ENCODE results near the gene ARHGAP24. TPM values are rescaled to one million over a fixed set of nuclear protein-coding genes. Genes with fewer than 3 reads are reported as not detected.
"Not testable (repeated sequence)": the region's sequence is repeated elsewhere in the genome, so short reads cannot be mapped to it uniquely, and the experiment has no call there.

Gene ARHGAP24
- polyA plus RNA-seq, 1 donor = 110 TPM

- DNase-seq = no peak
Measured at GRCh38 chr4:85862896-85863295, 387.9 kb downstream of the ARHGAP24 start.

- no peak for DNase-seq
Measured at GRCh38 chr4:85864259-85865205, 389.6 kb downstream of the ARHGAP24 start.

- no peak for DNase-seq
Measured at GRCh38 chr4:85865256-85865655, 390.3 kb downstream of the ARHGAP24 start.

- DNase-seq = no peak
Measured at GRCh38 chr4:85866508-85866907, 391.6 kb downstream of the ARHGAP24 start.

GRCh38 chr4:85867271-85867670 is 392.3 kb downstream of the ARHGAP24 start:
- DNase-seq = no peak

- peak; percentile 67 for DNase-seq
Measured at GRCh38 chr4:85869181-85869580, 394.2 kb downstream of the ARHGAP24 start.

- no peak for DNase-seq
Measured at GRCh38 chr4:85870298-85871083, 395.5 kb downstream of the ARHGAP24 start.

GRCh38 chr4:85873566-85873965 is 398.6 kb downstream of the ARHGAP24 start:
- DNase-seq = no peak

GRCh38 chr4:85879518-85879917 is 404.6 kb downstream of the ARHGAP24 start:
- DNase-seq = no peak

- no peak for DNase-seq
Measured at GRCh38 chr4:85883180-85883579, 408.2 kb downstream of the ARHGAP24 start.

GRCh38 chr4:85884251-85884650 is 409.3 kb downstream of the ARHGAP24 start:
- no peak for DNase-seq

GRCh38 chr4:85886665-85887064 is 411.7 kb downstream of the ARHGAP24 start:
- no peak for DNase-seq

- no peak for DNase-seq
Measured at GRCh38 chr4:85889314-85889713, 414.4 kb downstream of the ARHGAP24 start.

GRCh38 chr4:85895755-85896154 is 420.8 kb downstream of the ARHGAP24 start:
- no peak for DNase-seq

- no peak for DNase-seq
Measured at GRCh38 chr4:85898231-85898630, 423.3 kb downstream of the ARHGAP24 start.

GRCh38 chr4:85901500-85901899 is 426.6 kb downstream of the ARHGAP24 start:
- DNase-seq = no peak

GRCh38 chr4:85902647-85903046 is 427.7 kb downstream of the ARHGAP24 start:
- DNase-seq = not testable (repeated sequence)

- DNase-seq = no peak
Measured at GRCh38 chr4:85905761-85906160, 430.8 kb downstream of the ARHGAP24 start.

GRCh38 chr4:85907001-85907400 is 432.1 kb downstream of the ARHGAP24 start:
- DNase-seq = no peak

GRCh38 chr4:85909851-85910250 is 434.9 kb downstream of the ARHGAP24 start:
- no peak for DNase-seq

- DNase-seq = no peak
Measured at GRCh38 chr4:85910985-85911384, 436.0 kb downstream of the ARHGAP24 start.

GRCh38 chr4:85913931-85914694 is 439.2 kb downstream of the ARHGAP24 start:
- no peak for DNase-seq
